Neuronal stem cell (in vitro differentiated cells): ENCODE data around the gene OLIG2.

Experiments used
- DNase-seq: peaks from one replicate; pipeline ENCODE4 v3.0.0-alpha.2; 2013; ENCODE audit warnings: low spot score
- H2AFZ ChIP-seq: one replicate; pipeline ENCODE4 v1.6.1; 2013; ENCODE audit warnings: mild to moderate bottlenecking, low read length, inconsistent platforms
- H2AK5ac ChIP-seq: 2 replicates; pipeline ENCODE4 v1.6.1; 2013; ENCODE audit warnings: low read depth, mild to moderate bottlenecking, inconsistent platforms, low read length, moderate library complexity, mixed read lengths
- H2BK120ac ChIP-seq: 2 replicates; pipeline ENCODE4 v1.6.1; 2013; ENCODE audit warnings: low read depth, mild to moderate bottlenecking, inconsistent platforms, low read length, moderate library complexity, mixed read lengths
- H2BK12ac ChIP-seq: one replicate; pipeline ENCODE4 v1.6.1; 2013; ENCODE audit warnings: low read length, inconsistent platforms
- H2BK15ac ChIP-seq: 2 replicates; pipeline ENCODE4 v1.6.1; 2013; ENCODE audit warnings: mild to moderate bottlenecking, low read length, inconsistent platforms, mixed read lengths
- H2BK5ac ChIP-seq: one replicate; pipeline ENCODE4 v1.6.1; 2013; ENCODE audit warnings: inconsistent platforms, mild to moderate bottlenecking, low read length, moderate library complexity
- H3K14ac ChIP-seq: one replicate; pipeline ENCODE4 v1.6.1; 2013; ENCODE audit warnings: low read length, inconsistent platforms
- H3K18ac ChIP-seq: 2 replicates; pipeline ENCODE4 v1.6.1; 2013; ENCODE audit warnings: low read length, inconsistent platforms
- H3K23ac ChIP-seq: 2 replicates; pipeline ENCODE4 v1.6.1; 2013; ENCODE audit warnings: low read depth, mild to moderate bottlenecking, mixed read lengths, low read length, inconsistent platforms; ENCODE audit not compliant: poor library complexity
- H3K27ac ChIP-seq: replicated peaks from 3 replicates; pipeline ENCODE4 v1.5.1; 2013; ENCODE audit warnings: low read length, inconsistent platforms
- H3K27me3 ChIP-seq, 3 experiments: 2 replicates each; pipeline ENCODE4 v1.6.1; 2013; ENCODE audit warnings: low read length in 3 of 3, mild to moderate bottlenecking in 2 of 3, inconsistent platforms in 1 of 3, low read depth in 1 of 3, mixed read lengths in 1 of 3, moderate library complexity in 1 of 3; ENCODE audit not compliant: control insufficient read depth in 3 of 3, insufficient read depth in 3 of 3
- H3K36me3 ChIP-seq, 2 donors: replicated peaks in 1 of 2; 2 replicates each; pipeline ENCODE4 v1.6.1; 2013; ENCODE audit warnings: low read length in 2 of 2; ENCODE audit not compliant: control insufficient read depth in 2 of 2, insufficient read depth in 2 of 2
- H3K4ac ChIP-seq: 2 replicates; pipeline ENCODE4 v1.6.1; 2013; ENCODE audit warnings: inconsistent platforms, mild to moderate bottlenecking, low read length, moderate library complexity
- H3K4me1 ChIP-seq, 2 donors: 1 replicate in 1 of 2; 2 replicates in 1 of 2; pipeline ENCODE4 v1.6.1; 2013; ENCODE audit warnings: low read length in 2 of 2, low read depth in 1 of 2; ENCODE audit not compliant: control insufficient read depth in 2 of 2, insufficient read depth in 1 of 2
- H3K4me2 ChIP-seq: one replicate; pipeline ENCODE4 v1.6.1; 2013; ENCODE audit warnings: mild to moderate bottlenecking, low read length, inconsistent platforms; ENCODE audit not compliant: insufficient read depth, poor library complexity, severe bottlenecking
- H3K4me3 ChIP-seq, 2 donors: 2 replicates each; pipeline ENCODE4 v1.5.1; 2013; ENCODE audit warnings: low read length in 2 of 2, mild to moderate bottlenecking in 2 of 2, inconsistent platforms in 1 of 2, moderate library complexity in 1 of 2
- H3K79me1 ChIP-seq: one replicate; pipeline ENCODE4 v1.6.1; 2013; ENCODE audit warnings: low read depth, mild to moderate bottlenecking, inconsistent platforms, low read length, moderate library complexity
- H3K9ac ChIP-seq: one replicate; pipeline ENCODE4 v1.6.1; 2013; ENCODE audit warnings: mild to moderate bottlenecking, low read depth, low read length, inconsistent platforms; ENCODE audit not compliant: poor library complexity
- H3K9me3 ChIP-seq, 2 donors: replicated peaks in 1 of 2; 2 replicates each; pipeline versions ENCODE3 to v1.6.1; 2013; ENCODE audit warnings: low read length in 2 of 2, mild to moderate bottlenecking in 2 of 2, inconsistent platforms in 1 of 2, low read depth in 1 of 2, mixed read lengths in 1 of 2, moderate library complexity in 1 of 2; ENCODE audit not compliant: control insufficient read depth in 2 of 2, insufficient read depth in 1 of 2
- H4K8ac ChIP-seq: one replicate; pipeline ENCODE4 v1.6.1; 2013; ENCODE audit warnings: low read depth, mild to moderate bottlenecking, inconsistent platforms, low read length, moderate library complexity
- H4K91ac ChIP-seq: one replicate; pipeline ENCODE4 v1.6.1; 2013; ENCODE audit warnings: low read length, low read depth, mild to moderate bottlenecking, inconsistent platforms; ENCODE audit not compliant: poor library complexity
- WGBS, 2 donors: extraction: QIAGEN DNeasy Blood & Tissue Kit; methylation state at CpG; one replicate each; pipeline ENCODE4 v1.1.7; 2013; ENCODE audit warnings: missing lambda C conversion rate in 2 of 2, mixed read lengths in 1 of 2; ENCODE audit not compliant: insufficient read length in 2 of 2, insufficient replicate concordance in 1 of 2; ENCODE audit errors: extremely low coverage in 2 of 2; 5-methylcytosine and 5-hydroxymethylcytosine counted together

Gene OLIG2

GRCh38 chr21:33075596-33076195 lies 50.0 kb downstream of the OLIG2 start:
- H3K9me3 ChIP-seq, result peaks cover 0 to 2% of the 10 kb centered on the region in 2 donors
- H2BK120ac ChIP-seq, result no peak overlapping the region
- no peak overlapping the region for H3K4me2 ChIP-seq
- no peak overlapping the region for H3K27ac ChIP-seq
- peaks cover 18 to 83% (median 63%) of the 10 kb centered on the region in 3 experiments for H3K27me3 ChIP-seq
- no peak overlapping the region for H4K8ac ChIP-seq
- no CpG with 5 or more reads among the region's 11 CpGs for WGBS, 2 donors
- no peak overlapping the region for H2AFZ ChIP-seq
- peak overlapping the region; percentile 10 for H3K23ac ChIP-seq
- H3K36me3 ChIP-seq, result no peaks in the 10 kb centered on the region
- H3K4me3 ChIP-seq, result no peak overlapping the region
- H3K9ac ChIP-seq, result peak overlapping the region; percentile 70
- peak overlapping the region; percentile 25 for H3K14ac ChIP-seq
- no peak overlapping the region for H4K91ac ChIP-seq
- H3K79me1 ChIP-seq, result no peaks in the 10 kb centered on the region
- H2BK5ac ChIP-seq, result no peak overlapping the region
- peaks cover 11 to 19% of the 10 kb centered on the region in 2 donors for H3K4me1 ChIP-seq
- peak overlapping the region; percentile 67 for H2BK12ac ChIP-seq
- peak overlapping the region; percentile 65 for H3K18ac ChIP-seq
- H2BK15ac ChIP-seq, result peak overlapping the region; percentile 65
- peak overlapping the region; percentile 72 for H2AK5ac ChIP-seq
- no peak overlapping the region for H3K4ac ChIP-seq
- no peak for DNase-seq

GRCh38 chr21:33076600-33077329 lies 51.0 kb downstream of the OLIG2 start:
- no CpG with 5 or more reads among the region's 11 CpGs for WGBS, 2 donors
- Histone ChIP-seq H3K4ac (no peak overlapping the region), H3K27me3 (peaks cover 8 to 72% (median 52%) of the 10 kb centered on the region in 3 experiments), H3K9ac (no peak overlapping the region), H2AK5ac (no peak overlapping the region), H2BK12ac (no peak overlapping the region), H4K8ac (no peak overlapping the region), H3K9me3 (peaks cover 0 to 2% of the 10 kb centered on the region in 2 donors), H3K79me1 (no peaks in the 10 kb centered on the region), H2AFZ (no peak overlapping the region), H3K14ac (no peak overlapping the region), H3K4me1 (peaks cover 9 to 17% of the 10 kb centered on the region in 2 donors), H3K27ac (no peak overlapping the region), H3K4me3 (no peak overlapping the region), H2BK120ac (no peak overlapping the region), H4K91ac (no peak overlapping the region), H3K18ac (no peak overlapping the region), H2BK5ac (no peak overlapping the region), H3K23ac (no peak overlapping the region), H2BK15ac (no peak overlapping the region), H3K4me2 (no peak overlapping the region), H3K36me3 (no peaks in the 10 kb centered on the region)
- DNase-seq, result no peak
